ENCODE measurements around the gene SRSF10.

DNA sequence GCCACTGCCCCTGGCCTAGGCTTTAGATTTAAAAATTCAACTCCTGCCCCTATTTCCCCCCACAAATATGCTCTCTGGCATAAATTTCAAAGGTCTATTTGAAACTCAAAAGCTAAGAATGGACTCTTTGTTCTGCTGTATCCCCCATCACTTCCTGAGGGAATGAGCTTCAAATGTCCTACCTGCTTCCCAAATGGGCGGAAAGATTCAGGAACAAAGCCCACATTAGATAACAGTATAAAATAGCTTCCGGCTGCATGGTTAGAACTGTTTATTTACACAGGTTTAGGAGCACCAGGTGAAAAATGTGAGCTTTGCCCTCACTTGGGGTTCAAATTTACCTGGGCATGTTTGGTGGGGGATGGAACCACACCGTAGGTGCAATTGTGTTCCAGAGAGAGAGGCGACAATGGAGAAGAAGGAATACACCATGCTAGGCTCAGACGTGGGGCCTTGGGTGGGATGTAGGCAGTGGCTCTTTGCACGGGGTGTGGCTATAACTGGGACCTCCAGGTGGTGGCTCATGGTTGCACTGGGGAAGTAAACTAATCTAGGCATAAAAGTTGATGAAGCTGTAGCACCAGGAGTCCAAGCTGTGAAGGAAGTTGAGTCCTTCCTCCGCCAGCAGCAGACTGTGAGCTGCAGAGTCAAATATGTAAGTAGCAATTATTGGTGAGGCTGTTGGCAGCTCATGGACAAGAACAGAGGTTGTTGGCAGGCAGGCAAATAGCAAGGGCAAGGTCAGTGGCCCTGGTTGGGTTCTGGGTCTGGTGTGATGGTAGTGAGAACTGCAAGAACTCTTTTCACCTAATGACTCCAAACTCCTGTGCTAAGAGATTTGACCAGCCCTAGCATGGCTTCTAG lies 41.5 kb upstream of the SRSF10 start:
- TF ChIP-seq, protein P1, sequence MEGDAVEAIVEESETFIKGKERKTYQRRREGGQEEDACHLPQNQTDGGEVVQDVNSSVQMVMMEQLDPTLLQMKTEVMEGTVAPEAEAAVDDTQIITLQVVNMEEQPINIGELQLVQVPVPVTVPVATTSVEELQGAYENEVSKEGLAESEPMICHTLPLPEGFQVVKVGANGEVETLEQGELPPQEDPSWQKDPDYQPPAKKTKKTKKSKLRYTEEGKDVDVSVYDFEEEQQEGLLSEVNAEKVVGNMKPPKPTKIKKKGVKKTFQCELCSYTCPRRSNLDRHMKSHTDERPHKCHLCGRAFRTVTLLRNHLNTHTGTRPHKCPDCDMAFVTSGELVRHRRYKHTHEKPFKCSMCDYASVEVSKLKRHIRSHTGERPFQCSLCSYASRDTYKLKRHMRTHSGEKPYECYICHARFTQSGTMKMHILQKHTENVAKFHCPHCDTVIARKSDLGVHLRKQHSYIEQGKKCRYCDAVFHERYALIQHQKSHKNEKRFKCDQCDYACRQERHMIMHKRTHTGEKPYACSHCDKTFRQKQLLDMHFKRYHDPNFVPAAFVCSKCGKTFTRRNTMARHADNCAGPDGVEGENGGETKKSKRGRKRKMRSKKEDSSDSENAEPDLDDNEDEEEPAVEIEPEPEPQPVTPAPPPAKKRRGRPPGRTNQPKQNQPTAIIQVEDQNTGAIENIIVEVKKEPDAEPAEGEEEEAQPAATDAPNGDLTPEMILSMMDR (conservative IDR thresholded peaks at IDR 0.05), result no peak
- TF ChIP-seq EZH2 (IDR thresholded peaks at IDR 0.05; ENCODE audit: low read depth), result no peak
